ENCODE results near the gene OR2F2. TPM values are rescaled to one million over a fixed set of nuclear protein-coding genes. Genes with fewer than 3 reads are reported as not detected.

OR2F2 gene
- total RNA-seq, 1 donor from 2014 or later: not detected

DNA sequence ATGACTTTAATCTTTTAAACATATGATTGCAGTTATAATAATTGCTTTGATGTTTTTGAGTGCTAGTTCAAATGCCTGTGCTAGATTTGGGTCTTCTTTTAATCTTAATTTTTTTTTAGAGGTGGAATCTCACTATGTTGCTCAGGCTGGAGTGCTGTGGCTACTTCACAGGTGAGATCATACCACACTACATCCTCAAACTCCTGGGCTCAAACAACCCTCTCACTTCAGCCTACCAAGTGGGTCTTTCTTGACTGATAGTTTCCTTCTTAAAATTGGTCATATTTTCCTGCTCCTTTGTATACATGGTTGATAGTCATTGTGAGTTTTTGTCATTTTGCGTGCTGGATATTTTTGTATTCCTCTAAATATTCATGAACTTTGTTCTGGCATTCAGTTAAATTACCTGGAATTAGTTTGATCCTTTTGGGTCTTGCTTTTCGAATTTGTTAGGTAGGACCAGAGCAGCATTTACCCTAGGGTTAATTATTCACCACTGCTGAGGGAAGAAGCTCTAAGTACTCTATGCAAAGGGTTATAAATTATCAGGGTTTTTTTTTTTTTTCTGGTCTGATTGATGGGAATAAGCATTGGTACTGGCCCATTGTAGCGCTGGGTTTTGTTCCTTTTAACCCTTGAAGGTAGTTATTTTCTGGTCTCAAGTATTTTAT is 21.0 kb upstream of the OR2F2 start:
- TF ChIP-seq, protein P1, sequence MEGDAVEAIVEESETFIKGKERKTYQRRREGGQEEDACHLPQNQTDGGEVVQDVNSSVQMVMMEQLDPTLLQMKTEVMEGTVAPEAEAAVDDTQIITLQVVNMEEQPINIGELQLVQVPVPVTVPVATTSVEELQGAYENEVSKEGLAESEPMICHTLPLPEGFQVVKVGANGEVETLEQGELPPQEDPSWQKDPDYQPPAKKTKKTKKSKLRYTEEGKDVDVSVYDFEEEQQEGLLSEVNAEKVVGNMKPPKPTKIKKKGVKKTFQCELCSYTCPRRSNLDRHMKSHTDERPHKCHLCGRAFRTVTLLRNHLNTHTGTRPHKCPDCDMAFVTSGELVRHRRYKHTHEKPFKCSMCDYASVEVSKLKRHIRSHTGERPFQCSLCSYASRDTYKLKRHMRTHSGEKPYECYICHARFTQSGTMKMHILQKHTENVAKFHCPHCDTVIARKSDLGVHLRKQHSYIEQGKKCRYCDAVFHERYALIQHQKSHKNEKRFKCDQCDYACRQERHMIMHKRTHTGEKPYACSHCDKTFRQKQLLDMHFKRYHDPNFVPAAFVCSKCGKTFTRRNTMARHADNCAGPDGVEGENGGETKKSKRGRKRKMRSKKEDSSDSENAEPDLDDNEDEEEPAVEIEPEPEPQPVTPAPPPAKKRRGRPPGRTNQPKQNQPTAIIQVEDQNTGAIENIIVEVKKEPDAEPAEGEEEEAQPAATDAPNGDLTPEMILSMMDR (conservative IDR thresholded peaks at IDR 0.05; ENCODE audit: low read depth, low read length): no peak

DNA sequence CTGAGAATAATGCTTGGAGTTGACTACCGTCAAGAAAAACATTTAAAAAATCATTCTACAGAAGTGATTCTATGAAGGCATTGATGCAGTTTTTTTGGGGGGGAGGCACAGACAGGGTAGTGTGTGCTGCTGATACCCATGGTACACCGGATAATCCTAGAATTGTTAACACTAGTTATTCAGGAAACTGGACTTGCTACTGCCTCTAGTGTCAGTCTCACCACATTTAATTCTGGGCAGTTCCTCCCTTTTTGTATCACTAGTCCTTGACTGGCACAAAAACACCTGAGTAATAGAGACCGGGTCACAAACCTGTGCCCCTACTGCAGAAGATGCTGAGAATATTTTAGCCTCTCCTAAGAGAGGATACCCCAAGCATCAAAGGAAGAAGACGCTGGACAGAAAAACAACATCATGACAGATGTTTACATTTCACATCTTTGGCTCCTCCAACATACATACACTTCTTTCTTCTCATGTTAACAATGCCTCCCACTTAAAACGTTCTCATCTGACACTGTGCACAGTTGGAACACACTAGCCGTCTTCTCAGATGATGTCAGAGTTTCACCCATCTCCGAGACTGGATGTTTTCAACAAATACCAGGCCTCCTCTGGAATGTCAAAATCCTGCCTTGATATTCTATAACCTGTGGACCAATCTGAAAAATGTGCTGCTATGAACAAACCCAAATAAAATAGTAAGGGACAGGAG is 19.9 kb upstream of the OR2F2 start:
- no peak for DNase-seq (ENCODE audit: low read depth)
- no peak overlapping the region for H3K4me3 ChIP-seq (ENCODE audit: low read depth, low read length)
- TF ChIP-seq, protein P1 (conservative IDR thresholded peaks at IDR 0.05; ENCODE audit: low read depth, low read length): no peak

More for the DNA sequence above, 21.0 kb upstream of the OR2F2 start:
- H3K4me3 ChIP-seq (ENCODE audit: low read depth, low read length): no peak overlapping the region
- DNase-seq (ENCODE audit: low read depth): no peak

DNA sequence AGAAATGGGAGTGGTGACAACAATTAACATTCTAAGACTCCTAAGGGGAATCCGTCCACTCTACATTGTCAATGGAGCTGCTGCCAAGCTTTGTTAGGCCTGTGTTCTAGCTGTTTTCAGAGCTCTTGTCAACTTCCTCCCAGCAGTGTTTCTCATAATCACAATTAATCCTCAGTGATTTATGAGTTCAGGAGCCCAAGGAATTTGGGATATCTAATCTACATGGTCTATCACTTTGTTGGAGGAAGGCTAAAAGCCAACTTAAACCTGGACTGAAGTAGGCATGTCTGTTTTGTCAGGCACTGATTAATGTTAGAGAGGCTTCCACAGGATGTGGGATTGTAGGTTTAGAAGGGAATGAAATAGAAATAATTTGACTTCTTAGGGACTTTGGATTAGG is 10.2 kb upstream of the OR2F2 start:
- TF ChIP-seq, protein P1 (conservative IDR thresholded peaks at IDR 0.05; ENCODE audit: low read depth, low read length): no peak
- no peak for DNase-seq (ENCODE audit: low read depth)

GRCh38 chr7:143929224-143929920 is 5.7 kb upstream of the OR2F2 start:
- no peak for DNase-seq (ENCODE audit: low read depth)
- H3K4me3 ChIP-seq (ENCODE audit: low read depth, low read length): no peak overlapping the region
- TF ChIP-seq, protein P1 (conservative IDR thresholded peaks at IDR 0.05; ENCODE audit: low read depth, low read length): no peak

More for the DNA sequence above, 10.2 kb upstream of the OR2F2 start:
- H3K4me3 ChIP-seq (ENCODE audit: low read depth, low read length): no peak overlapping the region

DNA sequence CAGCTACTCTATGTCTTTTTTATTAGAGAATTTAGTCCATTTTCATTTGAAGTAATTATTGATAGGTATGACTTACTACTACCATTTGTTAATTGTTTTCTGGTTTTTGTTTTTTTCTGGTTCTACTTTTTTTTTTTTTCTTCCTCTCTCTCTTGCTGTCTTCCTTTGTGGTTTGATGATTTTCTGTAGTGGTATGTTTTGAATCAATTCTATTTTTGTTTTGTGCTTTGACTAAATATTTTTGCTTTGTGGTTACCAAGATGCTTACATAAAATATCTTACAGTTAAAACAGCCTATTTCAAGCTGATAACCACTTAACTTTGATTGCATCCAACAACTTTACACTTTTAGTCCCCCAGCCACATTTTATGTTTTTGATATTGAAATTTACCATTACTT is 3.3 kb upstream of the OR2F2 start:
- H3K4me3 ChIP-seq (ENCODE audit: low read depth, low read length): no peak overlapping the region
- no peak for DNase-seq (ENCODE audit: low read depth)
- TF ChIP-seq, protein P1 (conservative IDR thresholded peaks at IDR 0.05; ENCODE audit: low read depth, low read length): no peak

DNA sequence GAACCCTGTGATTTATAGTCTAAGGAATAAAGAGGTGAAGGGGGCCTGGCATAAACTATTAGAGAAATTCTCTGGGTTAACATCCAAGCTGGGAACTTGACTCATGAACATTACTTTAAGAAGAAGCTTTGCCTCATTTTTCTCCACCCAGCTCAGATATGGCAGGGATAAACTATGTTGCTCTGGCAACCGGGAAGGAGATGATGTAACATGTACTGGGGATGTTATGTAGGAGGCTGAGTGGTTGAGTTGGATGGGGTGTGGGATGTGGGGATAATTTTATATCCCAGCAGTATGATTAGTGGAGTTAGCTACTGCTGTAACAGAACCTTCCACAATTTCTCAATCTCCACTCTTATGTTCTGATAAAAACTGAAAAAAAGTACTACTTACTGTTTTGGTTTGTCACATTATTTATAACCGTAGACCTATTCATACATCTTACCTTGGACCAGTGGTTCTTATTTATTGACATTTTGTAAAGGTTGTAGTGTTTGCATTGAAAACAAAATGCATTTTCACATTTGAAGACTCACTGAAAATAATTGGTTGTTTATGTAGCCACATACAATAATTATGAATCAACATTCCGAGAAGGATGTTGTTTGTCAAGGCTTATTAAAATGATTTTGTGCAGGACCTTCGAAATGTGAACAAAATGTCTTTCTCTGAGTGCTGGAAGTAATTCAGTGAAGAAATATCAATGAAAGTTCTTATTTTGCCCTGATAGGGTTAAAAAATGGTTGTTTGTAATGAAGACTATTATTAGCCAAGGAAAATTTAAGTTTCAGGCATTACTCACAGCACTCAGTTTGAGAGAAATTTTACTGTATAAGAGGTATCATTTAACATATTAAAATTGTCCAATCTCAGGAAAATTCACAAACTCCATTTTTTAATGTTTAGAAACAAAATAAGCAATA is 1.3 kb downstream of the OR2F2 start:
- no peak for DNase-seq (ENCODE audit: low read depth)
- TF ChIP-seq, protein P1 (conservative IDR thresholded peaks at IDR 0.05; ENCODE audit: low read depth, low read length): no peak
- no peak overlapping the region for H3K4me3 ChIP-seq (ENCODE audit: low read depth, low read length)
